Kidney glomerular epithelial cell (primary cell): Measurements from ENCODE around the gene ARID1B.

Experiments used
- DNase-seq: peaks from one replicate; lab custom pipeline; 2025; lab: John Stamatoyannopoulos, UW

The ARID1B gene

DNA sequence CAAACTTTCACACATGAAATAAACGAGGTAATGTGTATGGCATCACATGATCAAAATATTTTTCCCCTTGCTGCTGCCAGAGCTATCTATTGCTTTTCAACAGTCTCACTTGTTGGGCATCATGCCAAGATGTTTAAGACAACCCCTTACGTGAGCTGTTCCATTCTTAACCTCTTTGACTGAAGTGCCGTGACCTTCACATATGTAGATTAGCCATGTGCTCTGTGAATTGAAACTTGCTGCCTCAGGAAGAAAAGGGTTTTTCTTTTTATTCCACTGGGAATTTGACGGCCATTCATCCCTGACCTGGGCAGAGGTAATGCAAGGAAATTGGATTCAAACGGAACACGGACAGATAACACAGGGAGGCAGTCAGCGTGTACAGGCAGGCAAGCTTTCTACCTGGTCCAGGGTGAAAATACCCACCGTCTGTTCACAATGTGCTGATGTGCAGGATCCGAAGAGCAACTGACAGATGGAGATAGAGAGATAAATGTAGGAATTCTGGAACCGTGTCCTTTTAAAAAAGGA, 14.2 kb downstream of the ARID1B start:
- peak; percentile 41 for DNase-seq

DNA sequence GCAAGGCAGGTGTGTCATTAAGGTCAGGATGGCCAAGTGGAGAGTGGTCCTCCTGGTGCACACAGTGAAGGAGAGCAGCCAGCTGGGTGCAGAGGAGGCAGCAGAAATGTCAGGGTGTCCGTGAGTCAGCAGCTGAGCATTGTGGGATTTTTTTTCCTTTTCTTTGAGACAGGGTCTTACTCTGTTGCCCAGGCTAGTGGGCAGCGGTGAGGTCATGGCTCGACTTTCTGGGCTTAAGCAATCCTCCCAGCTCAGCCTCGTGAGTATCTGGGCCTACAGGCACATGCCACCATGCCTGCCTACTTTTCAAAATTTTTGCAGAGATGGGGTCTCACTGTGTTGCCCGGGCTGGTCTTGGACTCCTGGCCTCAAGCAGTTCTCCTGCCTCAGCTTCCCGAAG, 16.0 kb downstream of the ARID1B start:
- no peak for DNase-seq

DNA sequence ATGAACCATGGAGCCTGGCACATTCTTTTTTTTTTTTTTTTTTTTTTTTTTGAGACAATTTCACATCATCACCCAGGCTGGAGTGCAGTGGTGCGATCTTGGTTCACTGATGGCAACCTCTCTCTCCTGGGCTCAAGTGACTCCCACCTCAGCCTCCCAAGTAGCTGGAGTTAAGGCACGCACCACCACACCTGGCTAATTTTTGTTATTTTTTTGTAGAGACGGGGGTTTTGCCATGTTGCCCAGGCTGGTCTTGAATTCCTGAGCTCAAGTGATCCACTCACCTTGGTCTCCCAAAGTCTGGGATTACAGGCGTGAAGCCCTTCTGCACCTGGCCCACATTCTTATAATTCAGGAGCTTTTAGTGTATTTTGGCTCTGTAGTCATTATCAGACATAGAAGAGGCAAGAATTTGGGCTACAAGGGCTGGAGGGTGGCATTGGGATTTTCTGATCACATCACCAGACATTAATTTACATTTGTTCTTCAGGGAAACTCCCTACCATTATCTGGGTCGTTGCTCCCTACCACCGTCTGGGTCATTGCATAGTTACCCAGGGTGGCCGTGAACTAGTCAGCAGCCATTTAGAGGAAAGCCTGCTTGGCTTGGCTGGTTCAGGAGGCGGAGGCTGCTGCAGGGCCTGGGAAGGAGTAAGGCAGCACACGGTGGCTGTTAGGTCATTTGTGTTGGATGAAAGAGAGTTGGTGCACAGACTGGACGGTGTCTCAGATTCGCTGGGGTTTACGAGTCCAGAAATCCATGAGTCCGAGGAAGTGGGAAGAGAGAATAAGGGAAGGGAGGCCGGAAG, 17.6 kb downstream of the ARID1B start:
- peak; percentile 78 for DNase-seq

DNA sequence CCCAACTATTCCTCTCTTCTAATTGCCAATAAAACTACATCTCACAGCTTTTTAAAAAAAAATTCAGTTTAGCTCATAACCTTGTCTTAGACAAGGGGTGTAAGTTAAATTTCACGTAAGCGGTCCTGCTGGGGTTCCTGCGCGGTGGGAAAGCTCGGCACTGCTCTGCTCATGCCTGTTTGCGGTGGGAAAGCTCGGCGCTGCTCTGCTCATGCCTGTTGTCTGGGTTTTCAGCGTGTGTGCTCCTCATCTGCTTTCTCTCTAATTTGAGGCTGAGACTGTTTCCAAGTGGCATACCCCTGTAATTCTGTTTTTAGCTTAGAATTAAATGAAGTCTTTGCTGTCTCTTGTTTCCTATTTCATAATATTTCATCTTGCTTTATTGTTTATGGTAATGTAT, 18.6 kb downstream of the ARID1B start:
- no peak for DNase-seq

DNA sequence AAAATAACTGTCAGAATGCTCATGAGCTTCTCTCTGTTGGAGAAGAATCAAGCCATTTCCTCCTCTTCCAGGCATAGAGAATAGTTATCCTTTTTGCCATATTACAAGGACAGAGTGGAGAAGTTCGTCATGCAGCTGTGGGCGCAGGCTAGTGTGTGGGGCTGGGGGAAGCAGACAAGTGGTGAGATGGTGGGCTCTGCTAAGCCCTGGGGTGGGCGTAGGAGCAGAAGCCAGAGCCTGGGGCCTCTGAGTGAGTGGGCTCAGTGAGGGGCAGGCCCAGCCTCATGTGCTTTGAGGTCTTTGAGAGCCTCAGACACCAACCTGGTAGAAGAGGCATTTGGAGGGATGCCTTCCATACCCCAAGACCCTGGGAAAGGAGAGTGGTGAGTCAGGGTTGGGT, 19.4 kb downstream of the ARID1B start:
- DNase-seq = no peak

DNA sequence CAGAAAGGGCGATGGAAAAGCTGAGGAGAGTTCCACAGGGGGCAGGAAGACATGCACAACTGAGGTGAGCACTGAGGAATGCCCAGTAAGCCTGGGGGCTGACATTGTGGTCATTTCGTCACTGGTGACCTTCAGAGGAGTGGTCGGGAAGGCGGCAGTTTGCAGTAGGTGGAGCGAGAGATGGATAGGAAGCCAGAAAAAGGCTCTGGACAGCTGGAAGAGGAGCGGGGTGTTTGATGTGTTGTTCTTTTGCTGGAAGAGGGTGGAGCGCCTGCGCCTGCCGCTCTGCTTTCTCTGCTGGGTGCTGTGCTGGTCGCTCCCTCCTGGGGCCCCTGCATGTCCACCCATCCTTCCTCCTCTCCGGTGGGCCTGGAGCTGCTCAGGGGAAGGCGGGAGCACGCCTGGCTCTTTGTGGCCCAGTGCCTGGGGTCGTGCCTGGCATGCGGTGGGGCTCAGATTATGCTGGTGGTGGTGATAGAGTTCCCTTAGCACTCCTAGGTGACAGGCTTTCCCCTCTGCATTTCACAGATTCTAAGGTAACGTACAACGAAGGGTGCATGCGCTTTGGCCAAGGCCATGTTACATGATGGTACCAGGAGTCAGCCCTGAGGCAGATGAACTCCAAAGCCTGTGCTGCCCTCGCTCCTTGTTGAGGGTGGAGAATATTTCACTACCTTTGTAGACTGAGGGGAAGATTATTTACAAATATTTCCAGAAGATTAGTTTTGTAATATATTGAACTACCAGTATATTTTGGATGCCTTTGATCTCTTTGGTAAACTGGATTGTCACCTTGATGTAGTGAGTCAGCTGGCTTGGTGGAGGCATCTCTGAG, 20.9 kb downstream of the ARID1B start:
- no peak for DNase-seq

DNA sequence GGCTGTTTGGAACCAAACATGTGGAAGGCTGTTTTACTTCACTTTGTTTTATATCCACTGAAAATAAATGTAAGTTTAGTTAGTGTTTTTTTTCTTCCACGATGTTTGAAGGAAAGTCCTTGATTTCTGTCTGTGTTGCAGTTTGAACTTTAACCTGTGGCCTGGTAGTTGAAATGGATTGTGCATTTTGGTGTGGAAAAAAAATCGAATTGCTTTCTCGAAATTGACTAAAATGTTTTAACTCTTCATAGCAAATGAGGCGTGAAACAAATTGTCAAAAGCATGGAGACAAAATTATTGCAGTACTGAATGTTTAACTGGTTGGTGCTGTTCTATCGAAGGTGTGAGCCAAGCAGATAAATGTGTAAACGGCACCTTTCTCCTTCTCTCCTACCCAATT, 24.5 kb downstream of the ARID1B start:
- no peak for DNase-seq

DNA sequence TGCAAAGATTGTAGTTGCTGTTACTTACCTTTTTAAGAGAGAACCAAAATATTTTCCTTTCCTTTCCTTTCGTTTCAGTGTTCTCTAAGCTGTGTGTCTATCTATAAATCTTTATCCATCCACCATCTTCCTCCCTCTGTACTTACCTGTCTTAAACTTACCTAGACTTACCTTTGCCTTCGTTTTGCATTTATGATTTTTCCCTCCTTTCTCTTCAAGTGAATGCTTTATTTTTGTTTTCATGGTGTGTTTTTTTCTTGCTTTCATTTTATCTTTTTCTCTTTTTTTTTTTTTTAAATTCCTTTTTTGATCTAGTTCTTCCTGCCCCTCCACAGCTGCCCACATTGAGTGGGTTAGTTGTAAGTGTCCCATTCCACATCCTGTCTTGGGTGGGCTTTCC, 26.2 kb downstream of the ARID1B start:
- DNase-seq = no peak

DNA sequence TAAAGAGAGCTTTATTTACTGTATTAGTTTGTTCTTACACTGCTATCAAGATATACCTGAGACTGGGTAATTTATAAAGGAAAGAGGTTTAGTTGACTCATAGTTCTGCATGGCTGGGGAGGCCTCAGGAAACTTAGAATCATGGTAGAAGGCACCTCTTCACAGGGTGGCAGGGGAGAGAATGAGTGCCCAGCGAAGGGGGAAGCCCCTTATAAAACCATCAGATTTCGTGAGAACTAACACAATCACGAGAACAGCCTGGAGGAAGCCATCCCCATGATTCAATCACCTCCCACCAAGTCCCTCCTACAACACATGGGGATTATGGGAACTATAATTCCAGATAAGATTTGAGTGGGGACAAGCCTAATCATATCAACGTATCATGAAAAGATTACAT, 27.2 kb downstream of the ARID1B start:
- DNase-seq = no peak

DNA sequence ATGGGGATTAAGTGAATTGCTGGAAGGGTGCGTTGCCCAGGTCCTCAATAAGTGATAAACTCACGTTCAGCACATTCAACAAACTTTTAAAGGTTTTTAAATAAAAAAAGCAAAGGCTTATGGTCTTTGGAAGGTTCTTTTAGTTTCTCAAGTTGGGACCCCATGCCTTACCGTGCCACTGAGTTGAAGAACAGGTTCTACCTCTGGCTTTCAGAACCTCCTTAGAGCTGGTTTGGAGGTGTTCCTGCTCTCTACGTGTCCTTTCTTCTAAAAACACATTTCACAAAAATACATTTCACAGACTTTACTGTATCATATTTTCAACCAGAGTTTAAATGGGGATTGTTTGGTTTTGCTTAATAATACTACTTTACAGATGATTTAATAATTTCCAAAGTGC, 29.0 kb downstream of the ARID1B start:
- DNase-seq = no peak

DNA sequence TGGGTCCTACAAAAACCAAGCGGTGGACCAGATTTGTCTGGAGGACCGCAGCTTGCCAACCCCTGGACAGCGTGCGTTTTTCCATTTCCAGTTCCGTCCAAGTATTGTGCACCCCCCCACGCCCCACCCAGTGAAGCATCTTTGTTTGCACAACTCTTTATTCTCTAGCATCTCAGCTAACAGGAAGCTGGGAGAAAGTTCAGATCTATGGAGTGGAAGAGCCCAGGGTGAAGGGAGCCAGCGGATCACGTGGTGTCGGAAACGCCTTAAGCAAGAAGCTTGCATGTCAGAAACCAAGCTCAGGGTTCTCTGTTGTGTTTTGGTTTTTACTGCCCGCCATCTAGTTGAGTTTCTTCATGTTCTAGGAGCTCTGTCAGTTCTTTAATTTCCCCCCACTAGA, 29.9 kb downstream of the ARID1B start:
- DNase-seq = no peak

DNA sequence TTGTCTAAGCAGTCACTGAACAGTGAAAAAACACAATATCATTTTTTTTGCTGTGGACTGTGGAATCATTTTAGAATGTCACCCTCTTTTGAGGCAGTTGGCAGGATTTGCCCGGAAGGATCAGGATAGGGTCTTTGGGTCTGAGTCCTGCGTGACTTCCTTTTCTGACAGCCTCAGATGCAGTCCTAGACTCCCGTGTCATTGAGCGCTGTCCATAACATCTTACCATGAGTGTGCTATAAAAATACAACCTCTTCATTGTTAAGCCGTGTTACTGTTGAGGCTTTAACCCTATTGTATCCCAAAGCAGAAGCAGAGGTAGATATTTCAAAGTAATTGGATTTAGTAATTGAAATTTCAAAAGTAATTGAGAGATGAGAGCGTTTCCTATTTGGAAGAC, 30.6 kb downstream of the ARID1B start:
- no peak for DNase-seq

DNA sequence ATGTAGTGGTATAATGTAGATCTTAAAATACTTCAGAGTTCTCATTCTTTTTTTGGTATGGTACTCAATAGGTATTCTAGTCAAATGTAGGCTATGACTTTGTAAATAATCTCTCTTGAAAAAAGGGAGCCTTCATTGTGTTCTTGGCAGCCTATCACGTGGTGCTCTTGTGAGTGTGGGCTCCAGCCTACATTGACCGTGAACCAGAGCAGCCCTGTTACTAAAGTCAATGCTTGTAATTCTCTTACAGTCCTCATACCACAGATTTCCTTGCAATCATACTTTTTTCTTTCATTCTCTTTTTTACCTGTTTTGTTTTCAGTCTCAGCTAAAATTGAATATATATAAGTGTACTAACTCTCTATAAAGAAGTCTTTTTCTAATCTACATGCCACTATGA, 31.1 kb downstream of the ARID1B start:
- no peak for DNase-seq

DNA sequence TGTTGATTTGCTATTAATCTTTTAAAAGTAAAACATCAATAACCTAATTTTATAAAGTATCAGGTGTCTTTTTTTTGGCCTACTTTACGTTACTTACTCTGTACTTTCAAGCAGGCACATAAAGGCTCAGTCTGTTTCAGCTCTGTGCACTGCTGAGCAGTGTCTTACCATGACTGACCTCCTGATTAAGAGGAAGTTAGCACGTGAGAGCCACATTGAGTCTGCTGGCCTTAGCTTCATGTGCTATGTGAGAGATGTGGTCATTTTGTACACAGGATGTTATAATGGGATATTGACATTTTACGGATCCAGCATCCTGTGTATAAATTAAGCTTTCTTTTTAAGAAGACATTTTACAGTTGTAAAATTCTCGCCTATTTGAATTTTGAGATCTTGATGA, 31.9 kb downstream of the ARID1B start:
- DNase-seq = no peak

DNA sequence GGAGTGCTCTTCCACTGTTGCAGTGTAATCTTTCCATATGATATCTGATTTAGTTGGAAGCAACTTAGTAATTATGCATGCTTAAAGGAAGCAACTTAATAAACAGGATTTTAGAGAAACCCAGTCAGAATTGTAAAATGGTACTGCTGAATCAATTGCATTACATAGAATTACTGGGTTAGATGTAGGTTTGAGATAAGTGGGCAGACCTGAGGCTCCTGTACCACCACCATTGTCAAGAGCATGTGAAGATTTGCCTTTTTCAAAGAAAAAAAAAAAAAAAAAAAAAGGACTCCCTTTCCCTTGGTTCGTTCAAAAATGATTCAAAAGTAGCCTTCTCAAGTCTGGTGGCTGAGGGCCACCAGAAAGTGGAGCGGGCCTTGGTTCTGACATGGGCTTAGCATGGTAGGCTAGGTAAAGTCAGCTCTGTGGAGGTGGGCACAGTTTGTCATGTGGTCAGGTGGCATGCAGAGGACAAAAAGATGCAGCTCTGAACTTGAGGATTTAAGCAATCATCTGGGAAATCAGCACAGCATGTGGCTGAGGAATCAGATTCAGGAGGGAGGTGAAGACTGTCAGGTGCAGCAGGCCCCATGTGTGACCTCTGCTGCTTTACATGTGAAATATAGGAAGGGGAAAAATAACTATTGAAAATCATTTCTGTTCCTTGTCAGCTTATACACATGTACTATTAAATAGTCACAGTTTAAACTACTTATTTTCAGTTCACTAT, 32.4 kb downstream of the ARID1B start:
- DNase-seq = no peak

DNA sequence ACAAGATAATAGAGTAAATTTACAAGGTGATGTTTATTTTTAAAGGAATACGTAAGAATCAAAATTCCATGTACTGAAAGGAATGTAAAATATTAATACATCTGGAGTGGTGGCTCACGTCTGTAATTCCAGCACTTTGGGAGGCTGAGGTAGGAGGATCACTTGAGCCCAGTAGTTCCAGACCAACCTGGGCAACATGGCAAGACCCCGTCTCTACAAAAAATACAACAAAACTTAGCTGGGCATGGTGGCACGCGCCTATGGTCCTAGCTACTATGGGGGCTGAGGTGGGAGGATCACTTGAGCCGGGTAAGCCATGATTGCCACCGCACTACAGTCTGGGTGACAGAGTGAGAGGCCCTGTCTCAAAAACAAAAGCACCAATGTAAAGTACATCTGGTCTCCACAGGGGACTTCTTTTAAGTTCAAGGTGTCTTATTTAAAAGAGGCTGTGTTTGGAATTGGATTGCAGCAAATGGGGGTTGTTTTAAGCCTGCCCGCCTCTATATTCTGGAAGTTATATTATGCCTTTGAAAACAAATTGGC, 36.9 kb downstream of the ARID1B start:
- no peak for DNase-seq

DNA sequence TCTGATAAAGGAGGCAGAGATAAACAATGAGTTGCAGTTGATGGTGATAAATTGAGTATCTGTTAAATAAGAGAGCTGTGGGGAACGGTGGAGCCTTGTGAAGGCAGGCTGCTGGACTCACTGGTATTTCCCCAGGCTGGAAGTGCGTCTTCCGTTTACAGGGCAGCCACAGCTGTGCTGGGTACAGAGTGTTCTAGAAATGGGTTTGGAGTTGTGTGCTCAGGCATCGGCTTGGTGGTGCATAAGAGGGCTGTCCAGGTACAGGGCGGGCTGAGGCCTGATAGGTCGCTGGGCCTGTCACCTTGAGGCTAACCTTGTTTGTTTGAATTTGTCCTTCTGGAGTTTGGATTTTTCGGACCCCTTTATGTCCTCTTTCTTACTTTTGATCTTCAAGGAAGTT, 39.3 kb downstream of the ARID1B start:
- no peak for DNase-seq

DNA sequence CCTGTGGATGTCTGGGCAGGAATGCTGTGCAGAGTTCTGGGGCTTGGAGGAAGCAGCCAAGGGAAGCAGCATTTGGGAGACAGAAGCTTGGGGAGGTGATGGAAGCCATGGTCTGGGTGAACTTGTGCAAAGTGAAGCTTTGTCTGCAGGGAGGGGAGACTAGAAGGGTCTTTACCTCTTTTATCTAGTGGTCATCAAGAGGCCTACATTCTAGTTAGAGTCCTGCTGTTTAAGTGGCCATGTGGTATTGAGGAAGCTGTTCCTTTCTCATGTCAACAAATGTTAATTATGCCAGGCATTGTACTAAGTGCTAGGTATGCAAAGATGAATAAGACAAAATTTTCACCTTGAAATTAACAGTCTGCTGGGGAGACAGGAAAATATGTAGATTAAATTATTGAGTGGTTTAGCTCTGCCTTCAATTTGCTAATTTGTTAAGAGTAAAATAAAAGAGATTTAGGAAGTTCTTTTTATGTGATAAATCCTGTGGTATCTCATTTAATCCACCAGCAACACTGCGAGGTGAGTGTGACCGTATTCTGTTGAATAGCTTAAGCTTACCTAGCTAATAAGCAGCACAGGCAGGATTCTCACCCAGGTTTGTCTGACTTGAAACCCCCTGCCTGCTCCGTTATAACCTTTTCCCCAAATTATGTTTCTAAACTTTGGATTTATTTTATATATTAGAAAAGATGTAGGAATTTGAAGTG, 43.1 kb downstream of the ARID1B start:
- no peak for DNase-seq

DNA sequence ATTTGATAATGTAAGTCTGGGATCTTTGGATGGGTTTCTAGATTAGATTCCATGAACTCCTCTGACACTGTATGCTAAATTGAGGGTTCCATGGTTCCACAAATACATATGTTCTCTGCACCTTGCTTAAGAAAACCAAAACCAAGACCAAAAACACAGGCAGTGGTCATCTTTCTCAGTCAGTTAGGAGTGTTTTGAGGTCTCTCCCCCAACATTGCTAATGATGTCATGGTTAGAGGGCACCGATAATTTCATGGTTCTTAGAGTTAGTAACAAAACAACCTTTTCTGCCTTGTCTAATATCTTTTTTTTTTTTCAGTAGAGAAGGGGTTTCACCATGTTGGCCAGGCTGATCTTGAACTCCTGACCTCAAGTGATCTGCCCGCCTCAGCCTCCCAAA, 44.5 kb downstream of the ARID1B start:
- no peak for DNase-seq

DNA sequence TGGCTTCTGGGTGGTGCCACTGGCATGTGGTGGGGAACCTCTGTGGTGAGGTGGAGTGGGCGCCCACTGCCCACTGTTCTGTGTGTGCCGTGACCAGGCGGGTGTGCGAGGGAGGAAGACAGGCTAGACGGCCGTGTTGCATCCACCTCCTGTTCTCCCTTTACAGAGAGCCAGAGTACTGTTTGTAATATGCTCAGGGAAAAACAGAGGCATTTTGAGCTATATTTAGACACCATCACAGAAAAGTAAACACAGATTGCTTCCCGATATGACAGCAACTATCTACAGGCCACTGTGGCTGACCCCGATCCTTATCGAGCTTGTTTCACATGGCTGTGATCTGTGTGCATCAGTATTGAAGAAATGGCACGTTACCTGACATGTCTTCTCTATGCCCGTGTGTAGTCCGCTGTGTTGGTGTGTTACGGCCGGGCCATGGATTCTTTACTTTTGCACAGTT, 45.6 kb downstream of the ARID1B start:
- no peak for DNase-seq

DNA sequence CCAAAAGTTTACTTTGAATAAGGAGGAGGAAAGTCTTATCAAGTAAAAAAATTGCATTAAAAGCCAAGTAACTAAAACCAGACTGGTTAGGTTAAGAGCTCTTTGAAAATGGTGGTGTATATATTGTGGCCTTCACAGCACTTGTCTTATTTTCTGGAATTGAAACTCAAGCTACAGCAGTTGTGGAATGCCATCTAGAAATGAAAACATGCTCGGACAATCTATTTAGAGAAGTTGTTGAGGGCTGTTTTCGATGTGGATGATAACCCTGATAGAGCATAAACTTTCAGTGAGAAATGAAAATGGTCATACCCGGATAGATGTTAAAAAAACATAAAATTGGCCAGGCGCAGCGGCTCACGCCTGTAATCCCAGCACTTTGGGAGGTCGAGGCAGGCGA, 47.0 kb downstream of the ARID1B start:
- no peak for DNase-seq

DNA sequence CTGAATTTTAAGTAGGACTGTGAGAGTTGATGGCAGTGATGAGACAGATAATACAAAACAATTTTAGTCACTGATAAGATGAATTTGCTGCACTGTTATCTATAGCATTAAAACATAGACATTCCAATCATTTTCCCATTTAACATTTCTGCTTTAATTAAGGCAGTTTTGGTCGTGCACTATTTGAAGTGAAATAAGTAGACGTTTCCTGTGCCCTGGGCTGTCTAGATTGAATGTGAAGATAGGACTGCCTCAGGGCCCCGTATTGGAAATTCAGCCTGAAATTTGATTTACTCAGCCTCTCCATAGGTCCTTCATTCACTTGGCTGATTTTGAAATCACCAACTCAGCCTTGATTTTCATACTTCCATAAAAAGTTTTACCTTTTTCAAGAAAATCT, 48.3 kb downstream of the ARID1B start:
- DNase-seq = no peak
